C4-2B (cell line): Measurements from ENCODE around the gene ETNK1.

Experiments used
- ZFX ChIP-seq: fragments of 450-650 bp; IDR thresholded peaks from 2 replicates; pipeline ENCODE4 v1.6.1; 2017
- TF ChIP-seq, protein P1 (sequence below): fragments of 450-650 bp; conservative IDR thresholded peaks from 2 replicates; pipeline ENCODE4 v1.5.1; 2017; ENCODE audit warnings: mild to moderate bottlenecking

GRCh38 chr12:22729431-22729956, 104.5 kb downstream of the ETNK1 start:
- TF ChIP-seq, protein P1, sequence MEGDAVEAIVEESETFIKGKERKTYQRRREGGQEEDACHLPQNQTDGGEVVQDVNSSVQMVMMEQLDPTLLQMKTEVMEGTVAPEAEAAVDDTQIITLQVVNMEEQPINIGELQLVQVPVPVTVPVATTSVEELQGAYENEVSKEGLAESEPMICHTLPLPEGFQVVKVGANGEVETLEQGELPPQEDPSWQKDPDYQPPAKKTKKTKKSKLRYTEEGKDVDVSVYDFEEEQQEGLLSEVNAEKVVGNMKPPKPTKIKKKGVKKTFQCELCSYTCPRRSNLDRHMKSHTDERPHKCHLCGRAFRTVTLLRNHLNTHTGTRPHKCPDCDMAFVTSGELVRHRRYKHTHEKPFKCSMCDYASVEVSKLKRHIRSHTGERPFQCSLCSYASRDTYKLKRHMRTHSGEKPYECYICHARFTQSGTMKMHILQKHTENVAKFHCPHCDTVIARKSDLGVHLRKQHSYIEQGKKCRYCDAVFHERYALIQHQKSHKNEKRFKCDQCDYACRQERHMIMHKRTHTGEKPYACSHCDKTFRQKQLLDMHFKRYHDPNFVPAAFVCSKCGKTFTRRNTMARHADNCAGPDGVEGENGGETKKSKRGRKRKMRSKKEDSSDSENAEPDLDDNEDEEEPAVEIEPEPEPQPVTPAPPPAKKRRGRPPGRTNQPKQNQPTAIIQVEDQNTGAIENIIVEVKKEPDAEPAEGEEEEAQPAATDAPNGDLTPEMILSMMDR = no peak
- no peak for TF ChIP-seq ZFX
